Ishikawa (cell line): ENCODE data around the gene SSTR4.

ENCODE experiments used
- CEBPB ChIP-seq: IDR thresholded peaks from 2 replicates; pipeline ENCODE4 v1.6.1; 2012
- EGR1 ChIP-seq: IDR thresholded peaks from 2 replicates; pipeline ENCODE4 v1.6.1; 2012
- EP300 ChIP-seq: IDR thresholded peaks from 2 replicates; pipeline ENCODE4 v1.6.1; 2012; ENCODE audit warnings: borderline replicate concordance
- FOXM1 ChIP-seq: IDR thresholded peaks from 2 replicates; pipeline ENCODE4 v1.6.1; 2012; ENCODE audit warnings: low read depth, borderline replicate concordance
- MAX ChIP-seq: IDR thresholded peaks from 2 replicates; pipeline ENCODE4 v1.6.1; 2012
- RAD21 ChIP-seq: IDR thresholded peaks from 2 replicates; pipeline ENCODE4 v1.6.1; 2012; ENCODE audit warnings: low read depth
- TAF1 ChIP-seq: IDR thresholded peaks from 2 replicates; pipeline ENCODE4 v1.6.1; 2012; ENCODE audit warnings: low read depth, mild to moderate bottlenecking
- TCF12 ChIP-seq: IDR thresholded peaks from 2 replicates; pipeline ENCODE4 v1.6.1; 2012; ENCODE audit warnings: low read depth
- TF ChIP-seq, protein P1 (sequence below): IDR thresholded peaks from 2 replicates; pipeline ENCODE4 v1.6.1; 2012; ENCODE audit warnings: low read depth, mild to moderate bottlenecking
- TF ChIP-seq, protein P2 (sequence below): IDR thresholded peaks from 2 replicates; pipeline ENCODE4 v1.6.1; 2012

DNA sequence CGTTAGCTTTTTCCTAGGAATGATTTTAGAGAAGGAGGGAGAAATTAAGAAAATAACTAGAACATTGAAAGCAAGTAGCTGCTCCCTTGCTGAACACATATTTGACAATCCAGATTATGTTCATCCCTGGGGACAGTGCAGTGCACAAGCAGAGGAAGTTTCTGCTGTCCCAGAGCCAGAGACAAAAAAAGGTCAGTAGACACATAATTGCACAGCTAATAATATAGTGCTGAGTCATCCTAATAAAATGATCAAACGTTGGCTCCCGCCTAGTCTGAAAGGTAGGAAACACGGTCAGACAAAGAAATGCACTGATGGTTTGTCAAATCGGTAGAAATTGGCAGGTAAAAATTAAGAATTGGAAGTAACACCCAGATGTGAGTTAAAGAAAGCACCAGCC, 21.7 kb upstream of the SSTR4 start:
- TF ChIP-seq FOXM1 (no peak), MAX (no peak), TAF1 (no peak), RAD21 (no peak), TCF12 (no peak), EGR1 (no peak), CEBPB (no peak), EP300 (no peak)
- TF ChIP-seq, protein P1, sequence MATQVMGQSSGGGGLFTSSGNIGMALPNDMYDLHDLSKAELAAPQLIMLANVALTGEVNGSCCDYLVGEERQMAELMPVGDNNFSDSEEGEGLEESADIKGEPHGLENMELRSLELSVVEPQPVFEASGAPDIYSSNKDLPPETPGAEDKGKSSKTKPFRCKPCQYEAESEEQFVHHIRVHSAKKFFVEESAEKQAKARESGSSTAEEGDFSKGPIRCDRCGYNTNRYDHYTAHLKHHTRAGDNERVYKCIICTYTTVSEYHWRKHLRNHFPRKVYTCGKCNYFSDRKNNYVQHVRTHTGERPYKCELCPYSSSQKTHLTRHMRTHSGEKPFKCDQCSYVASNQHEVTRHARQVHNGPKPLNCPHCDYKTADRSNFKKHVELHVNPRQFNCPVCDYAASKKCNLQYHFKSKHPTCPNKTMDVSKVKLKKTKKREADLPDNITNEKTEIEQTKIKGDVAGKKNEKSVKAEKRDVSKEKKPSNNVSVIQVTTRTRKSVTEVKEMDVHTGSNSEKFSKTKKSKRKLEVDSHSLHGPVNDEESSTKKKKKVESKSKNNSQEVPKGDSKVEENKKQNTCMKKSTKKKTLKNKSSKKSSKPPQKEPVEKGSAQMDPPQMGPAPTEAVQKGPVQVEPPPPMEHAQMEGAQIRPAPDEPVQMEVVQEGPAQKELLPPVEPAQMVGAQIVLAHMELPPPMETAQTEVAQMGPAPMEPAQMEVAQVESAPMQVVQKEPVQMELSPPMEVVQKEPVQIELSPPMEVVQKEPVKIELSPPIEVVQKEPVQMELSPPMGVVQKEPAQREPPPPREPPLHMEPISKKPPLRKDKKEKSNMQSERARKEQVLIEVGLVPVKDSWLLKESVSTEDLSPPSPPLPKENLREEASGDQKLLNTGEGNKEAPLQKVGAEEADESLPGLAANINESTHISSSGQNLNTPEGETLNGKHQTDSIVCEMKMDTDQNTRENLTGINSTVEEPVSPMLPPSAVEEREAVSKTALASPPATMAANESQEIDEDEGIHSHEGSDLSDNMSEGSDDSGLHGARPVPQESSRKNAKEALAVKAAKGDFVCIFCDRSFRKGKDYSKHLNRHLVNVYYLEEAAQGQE: no peak
- TF ChIP-seq, protein P2, sequence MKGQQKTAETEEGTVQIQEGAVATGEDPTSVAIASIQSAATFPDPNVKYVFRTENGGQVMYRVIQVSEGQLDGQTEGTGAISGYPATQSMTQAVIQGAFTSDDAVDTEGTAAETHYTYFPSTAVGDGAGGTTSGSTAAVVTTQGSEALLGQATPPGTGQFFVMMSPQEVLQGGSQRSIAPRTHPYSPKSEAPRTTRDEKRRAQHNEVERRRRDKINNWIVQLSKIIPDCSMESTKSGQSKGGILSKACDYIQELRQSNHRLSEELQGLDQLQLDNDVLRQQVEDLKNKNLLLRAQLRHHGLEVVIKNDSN: no peak
